ENCODE measurements around the gene OR10C1.

OR10C1 gene

GRCh38 chr6:29489286-29489685 lies 50.2 kb downstream of the OR10C1 start:
- DNase-seq (ENCODE audit: low read depth) = peak; percentile 13
- no peak for TF ChIP-seq MYC (IDR thresholded peaks at IDR 0.05; ENCODE audit: low read depth, low read length)
- no peak for TF ChIP-seq POLR2A (IDR thresholded peaks at IDR 0.05; ENCODE audit: extremely low read depth, insufficient read length)
- TF ChIP-seq, protein P1, sequence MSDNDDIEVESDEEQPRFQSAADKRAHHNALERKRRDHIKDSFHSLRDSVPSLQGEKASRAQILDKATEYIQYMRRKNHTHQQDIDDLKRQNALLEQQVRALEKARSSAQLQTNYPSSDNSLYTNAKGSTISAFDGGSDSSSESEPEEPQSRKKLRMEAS (IDR thresholded peaks at IDR 0.05; ENCODE audit: low read depth, low read length) = no peak
- TF ChIP-seq, protein P2, sequence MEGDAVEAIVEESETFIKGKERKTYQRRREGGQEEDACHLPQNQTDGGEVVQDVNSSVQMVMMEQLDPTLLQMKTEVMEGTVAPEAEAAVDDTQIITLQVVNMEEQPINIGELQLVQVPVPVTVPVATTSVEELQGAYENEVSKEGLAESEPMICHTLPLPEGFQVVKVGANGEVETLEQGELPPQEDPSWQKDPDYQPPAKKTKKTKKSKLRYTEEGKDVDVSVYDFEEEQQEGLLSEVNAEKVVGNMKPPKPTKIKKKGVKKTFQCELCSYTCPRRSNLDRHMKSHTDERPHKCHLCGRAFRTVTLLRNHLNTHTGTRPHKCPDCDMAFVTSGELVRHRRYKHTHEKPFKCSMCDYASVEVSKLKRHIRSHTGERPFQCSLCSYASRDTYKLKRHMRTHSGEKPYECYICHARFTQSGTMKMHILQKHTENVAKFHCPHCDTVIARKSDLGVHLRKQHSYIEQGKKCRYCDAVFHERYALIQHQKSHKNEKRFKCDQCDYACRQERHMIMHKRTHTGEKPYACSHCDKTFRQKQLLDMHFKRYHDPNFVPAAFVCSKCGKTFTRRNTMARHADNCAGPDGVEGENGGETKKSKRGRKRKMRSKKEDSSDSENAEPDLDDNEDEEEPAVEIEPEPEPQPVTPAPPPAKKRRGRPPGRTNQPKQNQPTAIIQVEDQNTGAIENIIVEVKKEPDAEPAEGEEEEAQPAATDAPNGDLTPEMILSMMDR (IDR thresholded peaks at IDR 0.05; ENCODE audit: low read depth, low read length) = no peak
- H3K4me3 ChIP-seq (ENCODE audit: low read depth, low read length) = no peak overlapping the region

- no peak overlapping the region for H3K4me3 ChIP-seq (ENCODE audit: low read depth, low read length)
- peak; percentile 70 for DNase-seq (ENCODE audit: low read depth)
- TF ChIP-seq, protein P2 (IDR thresholded peaks at IDR 0.05; ENCODE audit: low read depth, low read length) = no peak
- TF ChIP-seq MYC (IDR thresholded peaks at IDR 0.05; ENCODE audit: low read depth, low read length) = no peak
- TF ChIP-seq, protein P1 (IDR thresholded peaks at IDR 0.05; ENCODE audit: low read depth, low read length) = no peak
- no peak for TF ChIP-seq POLR2A (IDR thresholded peaks at IDR 0.05; ENCODE audit: extremely low read depth, insufficient read length)
These were observed 50.9 kb downstream of the OR10C1 start for GRCh38 chr6:29490055-29490454.

DNA sequence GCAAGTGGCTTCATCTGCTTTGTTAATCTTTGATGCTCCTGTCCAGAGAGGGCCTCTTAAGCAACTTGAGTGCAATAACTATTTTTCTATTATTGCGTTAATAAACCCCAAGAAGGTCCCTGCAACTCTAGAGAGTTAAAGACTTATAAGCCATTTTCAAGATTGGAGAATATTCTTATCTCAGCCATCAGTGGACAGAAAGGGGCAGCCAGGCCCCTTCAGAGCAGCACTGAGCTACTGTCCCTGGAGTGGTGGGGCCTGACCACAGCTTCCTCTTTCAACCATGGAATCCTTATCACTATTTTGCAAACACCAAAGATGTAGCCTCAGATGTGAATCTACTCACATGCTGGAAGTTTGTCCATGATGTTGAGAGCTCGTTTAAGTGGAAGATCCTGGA lies 51.4 kb downstream of the OR10C1 start:
- TF ChIP-seq, protein P2 (IDR thresholded peaks at IDR 0.05; ENCODE audit: low read depth, low read length) = no peak
- TF ChIP-seq, protein P1 (IDR thresholded peaks at IDR 0.05; ENCODE audit: low read depth, low read length) = no peak
- H3K4me3 ChIP-seq (ENCODE audit: low read depth, low read length) = no peak overlapping the region
- DNase-seq (ENCODE audit: low read depth) = peak; percentile 92

All from NB4 (cell line).